Measurements from ENCODE around the gene LRPAP1.
"Not testable (repeated sequence)": the region's sequence is repeated elsewhere in the genome, so short reads cannot be mapped to it uniquely, and the experiment has no call there.

LRPAP1 gene

GRCh38 chr4:3571921-3572320, 39.7 kb upstream of the LRPAP1 start:
- no peaks in the 10 kb centered on the region for H3K9me3 Mint-ChIP-seq
- H3K36me3 Mint-ChIP-seq, result no peaks in the 10 kb centered on the region
- H3K27ac Mint-ChIP-seq, result no peak overlapping the region
- H3K4me1 Mint-ChIP-seq, result no peaks in the 10 kb centered on the region
- DNase-seq (ENCODE audit: low spot score in 2 of 2) (no peak), ATAC-seq (ENCODE audit: low read depth) (no peak)
- no peaks in the 10 kb centered on the region for H3K27me3 Mint-ChIP-seq
- H3K4me3 Mint-ChIP-seq, result no peak overlapping the region

- not testable (repeated sequence) for H3K4me3 Mint-ChIP-seq; ATAC-seq (ENCODE audit: low read depth); H3K4me1 Mint-ChIP-seq; H3K27ac Mint-ChIP-seq; H3K9me3 Mint-ChIP-seq; DNase-seq (ENCODE audit: low spot score in 2 of 2); H3K27me3 Mint-ChIP-seq; H3K36me3 Mint-ChIP-seq
Observed at GRCh38 chr4:3570923-3571322, 38.7 kb upstream of the LRPAP1 start.

GRCh38 chr4:3569611-3570010, 37.4 kb upstream of the LRPAP1 start:
- H3K4me1 Mint-ChIP-seq; H3K36me3 Mint-ChIP-seq; H3K4me3 Mint-ChIP-seq; H3K27ac Mint-ChIP-seq; DNase-seq (ENCODE audit: low spot score in 2 of 2); H3K9me3 Mint-ChIP-seq; ATAC-seq (ENCODE audit: low read depth); H3K27me3 Mint-ChIP-seq: not testable (repeated sequence)

- not testable (repeated sequence) for H3K9me3 Mint-ChIP-seq; H3K4me1 Mint-ChIP-seq; H3K27ac Mint-ChIP-seq; H3K4me3 Mint-ChIP-seq; H3K27me3 Mint-ChIP-seq; ATAC-seq (ENCODE audit: low read depth); H3K36me3 Mint-ChIP-seq; DNase-seq (ENCODE audit: low spot score in 2 of 2)
Observed at GRCh38 chr4:3566701-3567100, 34.5 kb upstream of the LRPAP1 start.

- not testable (repeated sequence) for H3K4me3 Mint-ChIP-seq; ATAC-seq (ENCODE audit: low read depth)
Observed at GRCh38 chr4:3566301-3566700, 34.1 kb upstream of the LRPAP1 start.

GRCh38 chr4:3564948-3565347, 32.7 kb upstream of the LRPAP1 start:
- not testable (repeated sequence) for H3K4me3 Mint-ChIP-seq; H3K9me3 Mint-ChIP-seq; ATAC-seq (ENCODE audit: low read depth); H3K27me3 Mint-ChIP-seq; DNase-seq (ENCODE audit: low spot score in 2 of 2); H3K27ac Mint-ChIP-seq; H3K4me1 Mint-ChIP-seq; H3K36me3 Mint-ChIP-seq

More at GRCh38 chr4:3566301-3566700, 34.1 kb upstream of the LRPAP1 start:
- not testable (repeated sequence) for H3K4me1 Mint-ChIP-seq; H3K9me3 Mint-ChIP-seq; DNase-seq (ENCODE audit: low spot score in 2 of 2); H3K27ac Mint-ChIP-seq; H3K27me3 Mint-ChIP-seq; H3K36me3 Mint-ChIP-seq

- no peaks in the 10 kb centered on the region for H3K4me1 Mint-ChIP-seq
- no peak for ATAC-seq (ENCODE audit: low read depth)
- DNase-seq (ENCODE audit: low spot score in 2 of 2), result no peak
- H3K36me3 Mint-ChIP-seq, result no peaks in the 10 kb centered on the region
- no peaks in the 10 kb centered on the region for H3K9me3 Mint-ChIP-seq
- H3K27me3 Mint-ChIP-seq, result peaks cover 6% of the 10 kb centered on the region
- no peak overlapping the region for H3K4me3 Mint-ChIP-seq
- no peak overlapping the region for H3K27ac Mint-ChIP-seq
Observed at GRCh38 chr4:3563403-3563802, 31.2 kb upstream of the LRPAP1 start.

- not testable (repeated sequence) for H3K9me3 Mint-ChIP-seq; DNase-seq (ENCODE audit: low spot score in 2 of 2); H3K4me1 Mint-ChIP-seq; H3K27ac Mint-ChIP-seq; H3K36me3 Mint-ChIP-seq; H3K27me3 Mint-ChIP-seq; ATAC-seq (ENCODE audit: low read depth); H3K4me3 Mint-ChIP-seq
Observed at GRCh38 chr4:3562127-3562526, 29.9 kb upstream of the LRPAP1 start.

- not testable (repeated sequence) for ATAC-seq (ENCODE audit: low read depth)
Observed at GRCh38 chr4:3560465-3560864, 28.2 kb upstream of the LRPAP1 start.

GRCh38 chr4:3559381-3560290, 27.4 kb upstream of the LRPAP1 start:
- peaks cover 11% of the 10 kb centered on the region for H3K27me3 Mint-ChIP-seq
- not testable (repeated sequence) for ATAC-seq (ENCODE audit: low read depth); H3K4me3 Mint-ChIP-seq; H3K27ac Mint-ChIP-seq; DNase-seq (ENCODE audit: low spot score in 2 of 2); H3K36me3 Mint-ChIP-seq; H3K4me1 Mint-ChIP-seq; H3K9me3 Mint-ChIP-seq

More at GRCh38 chr4:3560465-3560864, 28.2 kb upstream of the LRPAP1 start:
- not testable (repeated sequence) for H3K9me3 Mint-ChIP-seq; DNase-seq (ENCODE audit: low spot score in 2 of 2); H3K36me3 Mint-ChIP-seq; H3K27ac Mint-ChIP-seq; H3K4me3 Mint-ChIP-seq; H3K4me1 Mint-ChIP-seq
- H3K27me3 Mint-ChIP-seq, result peaks cover 11% of the 10 kb centered on the region

- H3K9me3 Mint-ChIP-seq; H3K36me3 Mint-ChIP-seq; H3K4me1 Mint-ChIP-seq; ATAC-seq (ENCODE audit: low read depth); H3K4me3 Mint-ChIP-seq; H3K27ac Mint-ChIP-seq; DNase-seq (ENCODE audit: low spot score in 2 of 2): not testable (repeated sequence)
- H3K27me3 Mint-ChIP-seq, result peaks cover 11% of the 10 kb centered on the region
Observed at GRCh38 chr4:3558514-3558836, 26.3 kb upstream of the LRPAP1 start.

- H3K4me3 Mint-ChIP-seq; H3K4me1 Mint-ChIP-seq; ATAC-seq (ENCODE audit: low read depth); H3K27ac Mint-ChIP-seq; H3K36me3 Mint-ChIP-seq; DNase-seq (ENCODE audit: low spot score in 2 of 2); H3K9me3 Mint-ChIP-seq: not testable (repeated sequence)
- peaks cover 11% of the 10 kb centered on the region for H3K27me3 Mint-ChIP-seq
Observed at GRCh38 chr4:3557676-3558513, 25.7 kb upstream of the LRPAP1 start.

GRCh38 chr4:3557088-3557492, 24.9 kb upstream of the LRPAP1 start:
- H3K27me3 Mint-ChIP-seq, result peaks cover 11% of the 10 kb centered on the region
- not testable (repeated sequence) for H3K36me3 Mint-ChIP-seq; ATAC-seq (ENCODE audit: low read depth); H3K4me1 Mint-ChIP-seq; H3K27ac Mint-ChIP-seq; H3K9me3 Mint-ChIP-seq; H3K4me3 Mint-ChIP-seq; DNase-seq (ENCODE audit: low spot score in 2 of 2)

GRCh38 chr4:3556244-3556867, 24.1 kb upstream of the LRPAP1 start:
- not testable (repeated sequence) for H3K27ac Mint-ChIP-seq; DNase-seq (ENCODE audit: low spot score in 2 of 2); ATAC-seq (ENCODE audit: low read depth); H3K36me3 Mint-ChIP-seq; H3K4me1 Mint-ChIP-seq; H3K9me3 Mint-ChIP-seq; H3K4me3 Mint-ChIP-seq
- peaks cover 11% of the 10 kb centered on the region for H3K27me3 Mint-ChIP-seq

All from memory B cell (primary cell).